PC-9 (cell line): ENCODE measurements around the gene MSI2. TPM values are rescaled to one million over a fixed set of nuclear protein-coding genes. Genes with fewer than 3 reads are reported as not detected.

Experiments
- BruUV-seq: library from RNA; stranded (reverse); fragments of 400-500 nt; replicated peaks from 2 replicates; lab custom pipeline; 2021; lab: Mats Ljungman, UMichigan
- CTCF ChIA-PET: fragments of 300-600 bp; sonication (Branson Sonifier 250); formaldehyde crosslinking; loops from one replicate; lab custom pipeline; 2022; ENCODE audit warnings: antibody characterized with exemption; lab: Charles Lee
- POLR2A ChIA-PET: fragments of 300-600 bp; sonication (Branson Sonifier 250); formaldehyde crosslinking; loops from one replicate; lab custom pipeline; 2022; ENCODE audit warnings: antibody characterized with exemption; ENCODE audit not compliant: unreplicated experiment; lab: Charles Lee
- DNase-seq, 2 experiments: peaks; one replicate each; pipeline versions ENCODE4 v3.0.0 to v3.0.0-alpha.2; 2015 to 2022; ENCODE audit warnings: mixed read lengths in 1 of 2
- H2AFZ ChIP-seq: fragments of 200-600 bp; sonication (generic); 2 replicates; pipeline ENCODE4 v1.8.1; 2017; ENCODE audit warnings: antibody characterized with exemption
- H3F3A ChIP-seq: fragments of 200-600 bp; sonication (generic); 2 replicates; pipeline ENCODE4 v1.8.1; 2017; ENCODE audit warnings: antibody characterized with exemption, mild to moderate bottlenecking, low read depth; ENCODE audit not compliant: insufficient read depth
- H3K27ac ChIP-seq: fragments of 200-600 bp; sonication (generic); 2 replicates; pipeline ENCODE4 v1.6.1; 2016; ENCODE audit warnings: mixed run types
- H3K27me3 ChIP-seq: fragments of 200-600 bp; sonication (generic); 2 replicates; pipeline ENCODE4 v1.6.1; 2016; ENCODE audit warnings: low read depth, mixed run types; ENCODE audit not compliant: insufficient read depth
- H3K36me3 ChIP-seq: fragments of 200-600 bp; sonication (generic); 2 replicates; pipeline ENCODE4 v1.6.1; 2016; ENCODE audit warnings: low read depth, mixed run types
- H3K4me1 ChIP-seq: fragments of 200-600 bp; sonication (generic); replicated peaks from 2 replicates; pipeline ENCODE4 v1.6.1; 2016; ENCODE audit warnings: mixed run types; ENCODE audit not compliant: insufficient read depth
- H3K4me2 ChIP-seq: fragments of 200-600 bp; sonication (generic); 2 replicates; pipeline ENCODE4 v1.6.1; 2017; ENCODE audit warnings: mixed run types
- H3K4me3 ChIP-seq: fragments of 200-600 bp; sonication (generic); 2 replicates; pipeline ENCODE4 v1.6.1; 2016; ENCODE audit warnings: mixed run types
- H3K79me2 ChIP-seq: fragments of 200-600 bp; sonication (generic); 2 replicates; pipeline ENCODE4 v1.6.1; 2017; ENCODE audit warnings: low read depth, mixed run types
- H3K9me2 ChIP-seq: fragments of 200-600 bp; sonication (generic); 2 replicates; pipeline ENCODE4 v1.8.1; 2017; ENCODE audit warnings: mild to moderate bottlenecking; ENCODE audit not compliant: insufficient read depth
- H3K9me3 ChIP-seq: fragments of 200-600 bp; sonication (generic); 2 replicates; pipeline ENCODE4 v1.8.1; 2016; ENCODE audit warnings: low read depth; ENCODE audit not compliant: insufficient read depth
- H4K20me1 ChIP-seq: fragments of 200-600 bp; sonication (generic); 2 replicates; pipeline ENCODE4 v1.8.1; 2017; ENCODE audit not compliant: insufficient read depth
- EZH2 ChIP-seq: fragments of 200-600 bp; sonication (generic); IDR thresholded peaks from 2 replicates; pipeline ENCODE4 v1.8.0; 2017; ENCODE audit warnings: antibody characterized with exemption, low read depth
- intact Hi-C: fragments of 100-400 bp; cut with micrococcal nuclease; formaldehyde crosslinking; loops from one replicate; pipeline ENCODE4 v1.10.0; 2022; ENCODE audit not compliant: unreplicated experiment
- total RNA-seq: library from RNA; stranded (reverse); gene quantifications from 2 replicates; pipeline ENCODE4 v1.2.3, GENCODE V29; 2021
- TF ChIP-seq, protein P1 (sequence below): fragments of 200-600 bp; sonication (generic); conservative IDR thresholded peaks from 2 replicates; pipeline ENCODE4 v1.6.1; 2017; ENCODE audit warnings: mixed run types, antibody characterized with exemption, mild to moderate bottlenecking, moderate library complexity

Gene MSI2
- total RNA-seq, 1 experiment from 2014 or later = 15.7 TPM

DNA sequence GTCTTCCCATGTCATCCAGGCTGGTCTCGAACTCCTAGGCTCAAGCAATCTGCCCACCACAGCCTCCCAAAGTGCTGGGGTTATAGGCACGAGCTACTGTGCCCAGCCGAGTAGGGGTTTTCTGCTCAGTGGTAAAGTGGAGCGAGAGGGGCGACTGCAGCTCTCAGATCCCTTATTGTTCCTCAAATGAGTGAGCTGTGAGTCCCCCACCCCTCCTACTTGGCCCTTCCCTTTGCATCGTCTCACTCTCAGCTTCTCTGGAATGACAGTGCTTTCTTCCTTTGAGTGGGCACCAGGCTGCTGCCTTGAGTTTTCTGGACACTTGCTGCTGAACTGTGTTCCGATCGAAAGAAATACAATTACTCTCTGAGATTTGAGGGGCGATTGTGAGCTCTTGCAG is 63.5 kb downstream of the MSI2 start:
- Histone ChIP-seq H3K79me2 (no peaks in the 10 kb centered on the region), H2AFZ (no peak overlapping the region), H3K9me2 (no peaks in the 10 kb centered on the region), H3K27me3 (peaks cover 40% of the 10 kb centered on the region), H3K4me1 (no peaks in the 10 kb centered on the region), H3F3A (no peaks in the 10 kb centered on the region), H3K36me3 (no peaks in the 10 kb centered on the region), H3K4me2 (no peak overlapping the region), H3K27ac (no peak overlapping the region), H3K4me3 (no peak overlapping the region), H4K20me1 (no peaks in the 10 kb centered on the region; the same call in 1 of the 2 replicates), H3K9me3 (no peaks in the 10 kb centered on the region)
- ChIA-PET CTCF (no interaction called here), POLR2A (interaction anchor here (0.7 kb wide), 1 partner anchor 79 kb away, joined by 3 read pairs; no protein-coding TSS in a partner anchor)
- intact Hi-C loops = no loop called here
- no peak for TF ChIP-seq EZH2
- TF ChIP-seq, protein P1, sequence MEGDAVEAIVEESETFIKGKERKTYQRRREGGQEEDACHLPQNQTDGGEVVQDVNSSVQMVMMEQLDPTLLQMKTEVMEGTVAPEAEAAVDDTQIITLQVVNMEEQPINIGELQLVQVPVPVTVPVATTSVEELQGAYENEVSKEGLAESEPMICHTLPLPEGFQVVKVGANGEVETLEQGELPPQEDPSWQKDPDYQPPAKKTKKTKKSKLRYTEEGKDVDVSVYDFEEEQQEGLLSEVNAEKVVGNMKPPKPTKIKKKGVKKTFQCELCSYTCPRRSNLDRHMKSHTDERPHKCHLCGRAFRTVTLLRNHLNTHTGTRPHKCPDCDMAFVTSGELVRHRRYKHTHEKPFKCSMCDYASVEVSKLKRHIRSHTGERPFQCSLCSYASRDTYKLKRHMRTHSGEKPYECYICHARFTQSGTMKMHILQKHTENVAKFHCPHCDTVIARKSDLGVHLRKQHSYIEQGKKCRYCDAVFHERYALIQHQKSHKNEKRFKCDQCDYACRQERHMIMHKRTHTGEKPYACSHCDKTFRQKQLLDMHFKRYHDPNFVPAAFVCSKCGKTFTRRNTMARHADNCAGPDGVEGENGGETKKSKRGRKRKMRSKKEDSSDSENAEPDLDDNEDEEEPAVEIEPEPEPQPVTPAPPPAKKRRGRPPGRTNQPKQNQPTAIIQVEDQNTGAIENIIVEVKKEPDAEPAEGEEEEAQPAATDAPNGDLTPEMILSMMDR = no peak
- no TSS peak for BruUV-seq
- no peak for DNase-seq

- no peak overlapping the region for H3K4me2 ChIP-seq
- DNase-seq = no peak
- no peaks in the 10 kb centered on the region for H3K4me1 ChIP-seq
- no peak overlapping the region for H3K4me3 ChIP-seq
- peaks cover 34% of the 10 kb centered on the region; the same call in 1 of the 2 replicates for H3K27me3 ChIP-seq
- ChIA-PET CTCF (no interaction called here), POLR2A (no interaction called here)
- H3K9me2 ChIP-seq = no peaks in the 10 kb centered on the region
- no peak overlapping the region for H3K27ac ChIP-seq
- no TSS peak for BruUV-seq
- no peaks in the 10 kb centered on the region for H3K79me2 ChIP-seq
- H3K9me3 ChIP-seq = no peaks in the 10 kb centered on the region
- no peaks in the 10 kb centered on the region for H3F3A ChIP-seq
- no peak overlapping the region for H2AFZ ChIP-seq
- intact Hi-C loops = no loop called here
- TF ChIP-seq, protein P1 = no peak
- no peak for TF ChIP-seq EZH2
- no peaks in the 10 kb centered on the region for H3K36me3 ChIP-seq
- no peaks in the 10 kb centered on the region; the same call in 1 of the 2 replicates for H4K20me1 ChIP-seq
Measured at GRCh38 chr17:57323391-57323790, 67.1 kb downstream of the MSI2 start.

GRCh38 chr17:57324060-57324459 is 67.7 kb downstream of the MSI2 start:
- Histone ChIP-seq H2AFZ (no peak overlapping the region), H3K9me3 (no peaks in the 10 kb centered on the region), H3K27ac (no peak overlapping the region), H3K9me2 (no peaks in the 10 kb centered on the region), H3K4me3 (no peak overlapping the region), H3K36me3 (no peaks in the 10 kb centered on the region), H3K79me2 (no peaks in the 10 kb centered on the region), H3F3A (no peaks in the 10 kb centered on the region), H3K4me2 (no peak overlapping the region), H4K20me1 (peaks cover 2% of the 10 kb centered on the region; the same call in 1 of the 2 replicates), H3K4me1 (no peaks in the 10 kb centered on the region), H3K27me3 (peaks cover 34% of the 10 kb centered on the region; the same call in 1 of the 2 replicates)
- no peak for DNase-seq
- CTCF ChIA-PET = no interaction called here
- intact Hi-C loops = no loop called here
- no TSS peak for BruUV-seq
- TF ChIP-seq, protein P1 = no peak
- TF ChIP-seq EZH2 = no peak
- POLR2A ChIA-PET = no interaction called here
